ENCODE data around the gene LEKR1. TPM values are rescaled to one million over a fixed set of nuclear protein-coding genes. Genes with fewer than 3 reads are reported as not detected.

LEKR1 gene
- total and polyA plus RNA-seq, 9 of the 15 experiments (the other 6 are each of a cell fraction or from before 2014, with no cell fraction given) = 0.76 to 1.8 (median 1.2) TPM

DNA sequence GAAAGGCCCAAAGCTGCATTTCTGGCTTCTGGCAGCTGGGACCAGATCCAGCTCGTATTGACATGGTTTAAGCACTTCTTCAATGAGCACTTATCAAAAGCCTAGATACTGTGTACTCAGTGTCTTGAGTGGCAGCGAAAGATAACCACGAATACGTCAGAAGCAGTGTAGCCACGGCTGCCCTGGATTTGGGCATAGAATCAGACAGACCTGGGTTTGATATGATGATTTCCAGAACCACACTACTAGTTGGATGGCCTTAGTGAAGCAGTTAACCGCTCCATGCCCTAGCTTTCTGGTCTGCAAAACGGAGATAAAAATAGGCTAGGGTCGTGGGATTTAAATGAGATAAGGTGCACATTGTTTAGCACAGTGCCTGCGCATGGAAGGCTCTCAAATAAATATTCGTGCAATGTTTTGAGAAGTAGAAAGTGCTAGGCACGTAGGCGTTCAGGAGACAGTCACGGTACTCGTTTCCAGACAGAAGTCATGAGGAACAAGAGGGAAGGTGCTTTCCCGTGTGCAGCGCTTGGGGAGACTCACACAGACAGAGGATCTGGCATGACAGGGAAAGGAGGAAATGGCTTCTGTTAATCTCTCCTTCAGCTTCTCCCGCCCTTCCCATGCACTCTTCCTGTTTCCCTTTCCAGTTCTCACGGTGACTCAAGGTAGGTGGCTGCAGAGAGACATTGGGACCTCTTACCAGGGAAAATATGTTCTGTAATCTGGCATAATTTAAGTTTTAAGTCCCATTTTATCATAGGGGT, 263.5 kb downstream of the LEKR1 start (continued):
- TF ChIP-seq, protein P1, sequence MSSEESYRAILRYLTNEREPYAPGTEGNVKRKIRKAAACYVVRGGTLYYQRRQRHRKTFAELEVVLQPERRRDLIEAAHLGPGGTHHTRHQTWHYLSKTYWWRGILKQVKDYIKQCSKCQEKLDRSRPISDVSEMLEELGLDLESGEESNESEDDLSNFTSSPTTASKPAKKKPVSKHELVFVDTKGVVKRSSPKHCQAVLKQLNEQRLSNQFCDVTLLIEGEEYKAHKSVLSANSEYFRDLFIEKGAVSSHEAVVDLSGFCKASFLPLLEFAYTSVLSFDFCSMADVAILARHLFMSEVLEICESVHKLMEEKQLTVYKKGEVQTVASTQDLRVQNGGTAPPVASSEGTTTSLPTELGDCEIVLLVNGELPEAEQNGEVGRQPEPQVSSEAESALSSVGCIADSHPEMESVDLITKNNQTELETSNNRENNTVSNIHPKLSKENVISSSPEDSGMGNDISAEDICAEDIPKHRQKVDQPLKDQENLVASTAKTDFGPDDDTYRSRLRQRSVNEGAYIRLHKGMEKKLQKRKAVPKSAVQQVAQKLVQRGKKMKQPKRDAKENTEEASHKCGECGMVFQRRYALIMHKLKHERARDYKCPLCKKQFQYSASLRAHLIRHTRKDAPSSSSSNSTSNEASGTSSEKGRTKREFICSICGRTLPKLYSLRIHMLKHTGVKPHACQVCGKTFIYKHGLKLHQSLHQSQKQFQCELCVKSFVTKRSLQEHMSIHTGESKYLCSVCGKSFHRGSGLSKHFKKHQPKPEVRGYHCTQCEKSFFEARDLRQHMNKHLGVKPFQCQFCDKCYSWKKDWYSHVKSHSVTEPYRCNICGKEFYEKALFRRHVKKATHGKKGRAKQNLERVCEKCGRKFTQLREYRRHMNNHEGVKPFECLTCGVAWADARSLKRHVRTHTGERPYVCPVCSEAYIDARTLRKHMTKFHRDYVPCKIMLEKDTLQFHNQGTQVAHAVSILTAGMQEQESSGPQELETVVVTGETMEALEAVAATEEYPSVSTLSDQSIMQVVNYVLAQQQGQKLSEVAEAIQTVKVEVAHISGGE (CRISPR knock-in tag; IDR thresholded peaks at IDR 0.05) = peak in 1 of 3 experiments; percentile 61; a peak in 2 of 6 replicates
- TF ChIP-seq SMARCC2 (IDR thresholded peaks at IDR 0.05; ENCODE audit: low read depth) = peak; percentile 56; the same call in 1 of the 2 replicates
- TF ChIP-seq KAT7 (CRISPR knock-in tag; IDR thresholded peaks at IDR 0.05; ENCODE audit: borderline replicate concordance) = no peak; the same call in 1 of the 2 replicates
- no peak for TF ChIP-seq TAF7 (tag; IDR thresholded peaks at IDR 0.05)
- TF ChIP-seq DNMT1 (IDR thresholded peaks at IDR 0.05) = no peak
- no peak for TF ChIP-seq ATF1 (CRISPR knock-in tag; IDR thresholded peaks at IDR 0.05)
- TF ChIP-seq ATF1 (tag; IDR thresholded peaks at IDR 0.05) = peak; percentile 80

Data from K562 (cell line).